Neuronal stem cell (in vitro differentiated cells): ENCODE data around the gene C1orf185. TPM values are rescaled to one million over a fixed set of nuclear protein-coding genes. Genes with fewer than 3 reads are reported as not detected.

Experiments used
- DNase-seq: peaks from one replicate; pipeline ENCODE4 v3.0.0-alpha.2; 2013; ENCODE audit warnings: low spot score
- H2AFZ ChIP-seq: one replicate; pipeline ENCODE4 v1.6.1; 2013; ENCODE audit warnings: mild to moderate bottlenecking, low read length, inconsistent platforms
- H2AK5ac ChIP-seq: 2 replicates; pipeline ENCODE4 v1.6.1; 2013; ENCODE audit warnings: low read depth, mild to moderate bottlenecking, inconsistent platforms, low read length, moderate library complexity, mixed read lengths
- H2BK120ac ChIP-seq: 2 replicates; pipeline ENCODE4 v1.6.1; 2013; ENCODE audit warnings: low read depth, mild to moderate bottlenecking, inconsistent platforms, low read length, moderate library complexity, mixed read lengths
- H2BK12ac ChIP-seq: one replicate; pipeline ENCODE4 v1.6.1; 2013; ENCODE audit warnings: low read length, inconsistent platforms
- H2BK15ac ChIP-seq: 2 replicates; pipeline ENCODE4 v1.6.1; 2013; ENCODE audit warnings: mild to moderate bottlenecking, low read length, inconsistent platforms, mixed read lengths
- H2BK5ac ChIP-seq: one replicate; pipeline ENCODE4 v1.6.1; 2013; ENCODE audit warnings: inconsistent platforms, mild to moderate bottlenecking, low read length, moderate library complexity
- H3K14ac ChIP-seq: one replicate; pipeline ENCODE4 v1.6.1; 2013; ENCODE audit warnings: low read length, inconsistent platforms
- H3K18ac ChIP-seq: 2 replicates; pipeline ENCODE4 v1.6.1; 2013; ENCODE audit warnings: low read length, inconsistent platforms
- H3K23ac ChIP-seq: 2 replicates; pipeline ENCODE4 v1.6.1; 2013; ENCODE audit warnings: low read depth, mild to moderate bottlenecking, mixed read lengths, low read length, inconsistent platforms; ENCODE audit not compliant: poor library complexity
- H3K27ac ChIP-seq: replicated peaks from 3 replicates; pipeline ENCODE4 v1.5.1; 2013; ENCODE audit warnings: low read length, inconsistent platforms
- H3K27me3 ChIP-seq, 3 experiments: 2 replicates each; pipeline ENCODE4 v1.6.1; 2013; ENCODE audit warnings: low read length in 3 of 3, mild to moderate bottlenecking in 2 of 3, inconsistent platforms in 1 of 3, low read depth in 1 of 3, mixed read lengths in 1 of 3, moderate library complexity in 1 of 3; ENCODE audit not compliant: control insufficient read depth in 3 of 3, insufficient read depth in 3 of 3
- H3K36me3 ChIP-seq, 2 donors: replicated peaks in 1 of 2; 2 replicates each; pipeline ENCODE4 v1.6.1; 2013; ENCODE audit warnings: low read length in 2 of 2; ENCODE audit not compliant: control insufficient read depth in 2 of 2, insufficient read depth in 2 of 2
- H3K4ac ChIP-seq: 2 replicates; pipeline ENCODE4 v1.6.1; 2013; ENCODE audit warnings: inconsistent platforms, mild to moderate bottlenecking, low read length, moderate library complexity
- H3K4me1 ChIP-seq, 2 donors: 1 replicate in 1 of 2; 2 replicates in 1 of 2; pipeline ENCODE4 v1.6.1; 2013; ENCODE audit warnings: low read length in 2 of 2, low read depth in 1 of 2; ENCODE audit not compliant: control insufficient read depth in 2 of 2, insufficient read depth in 1 of 2
- H3K4me2 ChIP-seq: one replicate; pipeline ENCODE4 v1.6.1; 2013; ENCODE audit warnings: mild to moderate bottlenecking, low read length, inconsistent platforms; ENCODE audit not compliant: insufficient read depth, poor library complexity, severe bottlenecking
- H3K4me3 ChIP-seq, 2 donors: 2 replicates each; pipeline ENCODE4 v1.5.1; 2013; ENCODE audit warnings: low read length in 2 of 2, mild to moderate bottlenecking in 2 of 2, inconsistent platforms in 1 of 2, moderate library complexity in 1 of 2
- H3K79me1 ChIP-seq: one replicate; pipeline ENCODE4 v1.6.1; 2013; ENCODE audit warnings: low read depth, mild to moderate bottlenecking, inconsistent platforms, low read length, moderate library complexity
- H3K9ac ChIP-seq: one replicate; pipeline ENCODE4 v1.6.1; 2013; ENCODE audit warnings: mild to moderate bottlenecking, low read depth, low read length, inconsistent platforms; ENCODE audit not compliant: poor library complexity
- H3K9me3 ChIP-seq, 2 donors: replicated peaks in 1 of 2; 2 replicates each; pipeline versions ENCODE3 to v1.6.1; 2013; ENCODE audit warnings: low read length in 2 of 2, mild to moderate bottlenecking in 2 of 2, inconsistent platforms in 1 of 2, low read depth in 1 of 2, mixed read lengths in 1 of 2, moderate library complexity in 1 of 2; ENCODE audit not compliant: control insufficient read depth in 2 of 2, insufficient read depth in 1 of 2
- H4K8ac ChIP-seq: one replicate; pipeline ENCODE4 v1.6.1; 2013; ENCODE audit warnings: low read depth, mild to moderate bottlenecking, inconsistent platforms, low read length, moderate library complexity
- H4K91ac ChIP-seq: one replicate; pipeline ENCODE4 v1.6.1; 2013; ENCODE audit warnings: low read length, low read depth, mild to moderate bottlenecking, inconsistent platforms; ENCODE audit not compliant: poor library complexity
- WGBS, 2 donors: extraction: QIAGEN DNeasy Blood & Tissue Kit; methylation state at CpG; one replicate each; pipeline ENCODE4 v1.1.7; 2013; ENCODE audit warnings: missing lambda C conversion rate in 2 of 2, mixed read lengths in 1 of 2; ENCODE audit not compliant: insufficient read length in 2 of 2, insufficient replicate concordance in 1 of 2; ENCODE audit errors: extremely low coverage in 2 of 2; 5-methylcytosine and 5-hydroxymethylcytosine counted together
- small RNA-seq: library from polyadenylated mRNA; stranded (forward); fragments of <200 nt; extraction: miRNeasy Mini kit (QIAGEN cat#:217004); gene quantifications from one replicate; pipeline ENCODE3, GENCODE V24; 2013; ENCODE audit not compliant: insufficient read depth

C1orf185 gene

GRCh38 chr1:51192213-51192843, 90.3 kb downstream of the C1orf185 start:
- Histone ChIP-seq H3K18ac (no peak overlapping the region), H4K8ac (no peak overlapping the region), H3K36me3 (no peaks in the 10 kb centered on the region), H3K27ac (no peak overlapping the region), H2BK5ac (no peak overlapping the region), H2BK12ac (no peak overlapping the region), H3K9me3 (no peaks in the 10 kb centered on the region), H3K9ac (no peak overlapping the region), H3K4ac (no peak overlapping the region), H3K4me1 (no peaks in the 10 kb centered on the region), H3K23ac (no peak overlapping the region), H3K4me2 (no peak overlapping the region), H2AFZ (no peak overlapping the region), H2BK15ac (no peak overlapping the region), H2AK5ac (no peak overlapping the region), H3K79me1 (no peaks in the 10 kb centered on the region), H3K14ac (no peak overlapping the region), H4K91ac (no peak overlapping the region), H3K27me3 (no peaks in the 10 kb centered on the region), H2BK120ac (no peak overlapping the region), H3K4me3 (no peak overlapping the region)
- WGBS, 2 donors: 100% methylated on average over 2 of the region's 3 CpGs; no CpG with 5 or more reads in 1 of the 2 donors
- DNase-seq: peak; percentile 67

- Histone ChIP-seq H3K79me1 (no peaks in the 10 kb centered on the region), H3K27ac (no peak overlapping the region), H2BK12ac (no peak overlapping the region), H4K91ac (no peak overlapping the region), H3K9ac (no peak overlapping the region), H3K4me1 (no peaks in the 10 kb centered on the region), H2AFZ (no peak overlapping the region), H2BK5ac (no peak overlapping the region), H3K9me3 (no peaks in the 10 kb centered on the region), H3K4me2 (no peak overlapping the region), H2AK5ac (no peak overlapping the region), H3K18ac (no peak overlapping the region), H3K14ac (no peak overlapping the region), H3K4me3 (no peak overlapping the region), H2BK120ac (no peak overlapping the region), H3K27me3 (no peaks in the 10 kb centered on the region), H3K36me3 (no peaks in the 10 kb centered on the region), H3K4ac (no peak overlapping the region), H4K8ac (no peak overlapping the region), H2BK15ac (no peak overlapping the region), H3K23ac (no peak overlapping the region)
- DNase-seq: no peak
These were observed 91.5 kb downstream of the C1orf185 start for GRCh38 chr1:51193564-51193963.

Small RNAs within 50 kb of the gene (small RNA-seq; reads per million reads assigned to genes)
- gene MIR4421: not detected
- gene MIR6500: not detected
- not detected for gene RF00019
